Cardiac muscle cell (in vitro differentiated cells and primary cell): ENCODE measurements around the gene TMEM87B. TPM values are rescaled to one million over a fixed set of nuclear protein-coding genes. Genes with fewer than 3 reads are reported as not detected.

Experiments
- DNase-seq, 2 donors: peaks; one replicate each; pipeline versions ENCODE4 v3.0.0 to v3.0.0-alpha.2; 2010 to 2017; ENCODE audit warnings: low read depth in 1 of 2, low spot score in 1 of 2
- H3K27ac ChIP-seq: fragments of 200-600 bp; sonication (generic); 2 replicates; pipeline ENCODE4 v1.5.1; 2016
- H3K27me3 ChIP-seq: fragments of 200-600 bp; sonication (generic); 2 replicates; pipeline ENCODE4 v1.6.0; 2016; ENCODE audit warnings: control low read depth
- H3K36me3 ChIP-seq: fragments of 200-600 bp; sonication (generic); 2 replicates; pipeline ENCODE4 v1.5.1; 2016; ENCODE audit warnings: control low read depth
- H3K4me1 ChIP-seq: fragments of 200-600 bp; sonication (generic); 2 replicates; pipeline ENCODE4 v1.8.1; 2017; ENCODE audit warnings: low read depth, mild to moderate bottlenecking, mixed run types
- H3K4me3 ChIP-seq: fragments of 200-600 bp; sonication (generic); 2 replicates; pipeline ENCODE4 v1.5.1; 2016; ENCODE audit warnings: mild to moderate bottlenecking
- H3K9me3 ChIP-seq: fragments of 200-600 bp; sonication (generic); 2 replicates; pipeline ENCODE4 v1.5.1; 2017; ENCODE audit warnings: low read depth, mild to moderate bottlenecking, control low read depth
- polyA plus RNA-seq: library from polyadenylated mRNA; unstranded; fragments of >200 nt; fragmentation: Nextera tagmentation; extraction: Ambion mirVana; gene quantifications from 2 replicates; pipeline ENCODE4 v1.2.1, GENCODE V29; 2016
- total RNA-seq: library from RNA; depleted of rRNA; stranded (reverse); fragments of >200 nt; gene quantifications from 2 replicates; pipeline ENCODE4 v1.2.3, GENCODE V29; 2016
- TF ChIP-seq, protein P1 (sequence below): IDR thresholded peaks from 2 replicates; pipeline ENCODE4 v1.5.1; 2012; ENCODE audit warnings: low read depth, mild to moderate bottlenecking, low read length

Gene TMEM87B
- total and polyA plus RNA-seq, 2 experiments from 2014 or later = 7.3 to 12.1 TPM

DNA sequence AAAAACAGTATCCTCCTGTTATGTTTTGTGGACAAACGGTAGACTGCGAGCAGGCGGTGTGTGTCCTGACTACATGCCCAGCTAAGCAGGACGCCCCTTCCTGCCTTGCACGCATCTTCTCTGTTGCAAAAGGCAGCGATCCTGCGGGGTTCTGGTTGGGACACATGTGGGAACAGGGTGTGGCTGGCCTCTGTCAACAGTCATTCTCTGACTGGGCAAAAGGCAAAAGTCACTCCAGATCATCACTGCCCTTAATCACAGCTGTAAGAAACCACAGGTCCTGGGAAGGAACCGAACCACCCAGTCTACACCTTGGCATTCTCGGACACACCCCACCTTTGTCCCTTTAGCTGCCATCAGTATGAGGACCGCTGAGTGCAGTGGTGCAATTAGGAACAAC, 44.3 kb upstream of the TMEM87B start:
- Histone ChIP-seq H3K4me3 (no peak overlapping the region), H3K4me1 (no peaks in the 10 kb centered on the region), H3K36me3 (peaks cover 6% of the 10 kb centered on the region), H3K27me3 (no peaks in the 10 kb centered on the region), H3K27ac (no peak overlapping the region), H3K9me3 (no peaks in the 10 kb centered on the region)
- TF ChIP-seq, protein P1, sequence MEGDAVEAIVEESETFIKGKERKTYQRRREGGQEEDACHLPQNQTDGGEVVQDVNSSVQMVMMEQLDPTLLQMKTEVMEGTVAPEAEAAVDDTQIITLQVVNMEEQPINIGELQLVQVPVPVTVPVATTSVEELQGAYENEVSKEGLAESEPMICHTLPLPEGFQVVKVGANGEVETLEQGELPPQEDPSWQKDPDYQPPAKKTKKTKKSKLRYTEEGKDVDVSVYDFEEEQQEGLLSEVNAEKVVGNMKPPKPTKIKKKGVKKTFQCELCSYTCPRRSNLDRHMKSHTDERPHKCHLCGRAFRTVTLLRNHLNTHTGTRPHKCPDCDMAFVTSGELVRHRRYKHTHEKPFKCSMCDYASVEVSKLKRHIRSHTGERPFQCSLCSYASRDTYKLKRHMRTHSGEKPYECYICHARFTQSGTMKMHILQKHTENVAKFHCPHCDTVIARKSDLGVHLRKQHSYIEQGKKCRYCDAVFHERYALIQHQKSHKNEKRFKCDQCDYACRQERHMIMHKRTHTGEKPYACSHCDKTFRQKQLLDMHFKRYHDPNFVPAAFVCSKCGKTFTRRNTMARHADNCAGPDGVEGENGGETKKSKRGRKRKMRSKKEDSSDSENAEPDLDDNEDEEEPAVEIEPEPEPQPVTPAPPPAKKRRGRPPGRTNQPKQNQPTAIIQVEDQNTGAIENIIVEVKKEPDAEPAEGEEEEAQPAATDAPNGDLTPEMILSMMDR = no peak
- no peak for DNase-seq

DNA sequence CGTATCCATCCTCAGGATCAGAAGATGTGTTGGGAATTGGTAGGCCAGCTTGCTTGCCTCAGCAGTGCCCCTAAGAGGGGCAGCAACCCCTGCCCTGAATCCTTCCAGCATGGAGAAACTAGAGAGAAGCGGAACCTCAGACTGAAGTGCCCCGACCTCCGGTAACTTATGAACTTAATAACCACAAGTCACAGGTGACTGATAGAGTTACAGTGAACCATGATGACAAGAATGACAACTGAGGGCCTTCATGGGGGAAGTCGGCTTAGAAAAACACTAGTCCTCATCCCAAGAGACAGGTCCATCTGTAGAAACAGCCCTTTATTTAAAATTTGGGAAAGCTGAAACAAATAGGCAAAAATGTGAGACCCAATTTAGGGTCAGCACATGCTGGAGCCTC, 42.5 kb upstream of the TMEM87B start:
- no peak overlapping the region for H3K4me3 ChIP-seq
- no peaks in the 10 kb centered on the region for H3K27me3 ChIP-seq
- no peaks in the 10 kb centered on the region for H3K9me3 ChIP-seq
- DNase-seq = no peak
- no peaks in the 10 kb centered on the region for H3K4me1 ChIP-seq
- H3K27ac ChIP-seq = no peak overlapping the region
- TF ChIP-seq, protein P1 = no peak
- H3K36me3 ChIP-seq = peaks cover 6% of the 10 kb centered on the region

DNA sequence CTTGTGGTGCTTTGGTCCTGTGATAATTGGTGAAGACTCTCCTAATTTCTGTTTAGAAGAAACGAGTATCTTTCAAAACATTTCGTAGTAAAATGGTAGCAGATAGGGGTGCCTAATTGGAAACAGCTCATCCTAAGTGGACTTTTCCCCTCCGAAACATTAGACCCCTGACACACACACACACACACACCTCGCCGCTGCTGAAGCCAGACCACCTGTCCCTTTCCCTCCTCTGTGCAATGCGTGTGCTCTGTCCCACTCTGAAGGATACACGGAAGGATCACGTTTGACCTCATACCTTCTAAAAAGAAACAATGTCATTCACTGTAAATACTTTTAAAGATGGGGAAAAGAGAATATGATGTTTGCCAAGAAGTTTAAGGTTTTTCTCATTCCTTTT, 36.2 kb upstream of the TMEM87B start:
- no peaks in the 10 kb centered on the region for H3K27me3 ChIP-seq
- H3K4me3 ChIP-seq = no peak overlapping the region
- no peaks in the 10 kb centered on the region for H3K4me1 ChIP-seq
- H3K27ac ChIP-seq = no peak overlapping the region
- H3K9me3 ChIP-seq = no peaks in the 10 kb centered on the region
- no peak for DNase-seq
- no peaks in the 10 kb centered on the region for H3K36me3 ChIP-seq
- TF ChIP-seq, protein P1 = no peak

DNA sequence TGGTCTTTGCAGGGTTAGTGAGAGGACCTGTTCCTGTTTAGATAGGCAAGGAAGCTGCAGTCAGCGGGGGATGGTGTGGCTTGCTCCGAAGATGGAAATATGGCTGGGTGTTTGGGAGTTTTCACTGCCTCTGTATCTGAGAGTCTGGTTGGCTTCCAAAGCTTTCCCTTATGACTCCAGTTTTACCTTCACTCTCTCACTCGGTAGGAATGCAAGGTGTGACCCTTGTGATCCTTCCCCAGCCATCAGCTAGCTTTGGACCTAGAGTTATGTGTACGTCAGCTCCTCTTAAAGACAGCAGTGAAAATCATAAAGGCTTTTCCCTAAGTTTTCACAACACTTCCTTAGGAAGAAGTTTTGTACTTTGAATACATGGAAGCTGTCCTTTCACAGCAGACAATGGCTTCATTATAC, 35.5 kb upstream of the TMEM87B start:
- no peaks in the 10 kb centered on the region for H3K4me1 ChIP-seq
- no peaks in the 10 kb centered on the region for H3K36me3 ChIP-seq
- H3K9me3 ChIP-seq = no peaks in the 10 kb centered on the region
- no peak overlapping the region for H3K4me3 ChIP-seq
- TF ChIP-seq, protein P1 = no peak
- H3K27ac ChIP-seq = no peak overlapping the region
- H3K27me3 ChIP-seq = no peaks in the 10 kb centered on the region
- DNase-seq = no peak

DNA sequence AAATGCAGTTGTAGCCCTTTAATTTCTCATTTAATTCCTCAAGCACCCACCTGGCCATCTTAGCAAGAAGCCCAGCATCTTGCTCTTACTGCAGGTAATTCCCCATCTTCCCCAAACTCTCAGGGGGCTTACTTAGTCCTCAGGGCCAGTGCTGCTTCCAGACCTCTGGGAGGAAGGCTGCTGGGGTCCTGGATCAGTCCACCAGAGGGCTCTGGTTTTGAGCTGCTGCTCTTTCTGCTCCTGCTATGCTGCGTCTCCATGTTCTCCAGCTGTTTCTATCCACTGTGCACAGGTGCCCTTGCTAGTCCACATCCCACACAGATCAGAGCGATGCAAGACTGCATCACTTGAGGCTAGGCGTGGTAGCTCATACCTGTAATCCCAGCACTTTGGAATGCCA, 34.5 kb upstream of the TMEM87B start:
- Histone ChIP-seq H3K4me1 (no peaks in the 10 kb centered on the region), H3K27me3 (no peaks in the 10 kb centered on the region), H3K36me3 (no peaks in the 10 kb centered on the region), H3K9me3 (no peaks in the 10 kb centered on the region), H3K27ac (no peak overlapping the region), H3K4me3 (no peak overlapping the region)
- peak in 1 of 2 donors; percentile 8 for DNase-seq
- TF ChIP-seq, protein P1 = peak; percentile 22

DNA sequence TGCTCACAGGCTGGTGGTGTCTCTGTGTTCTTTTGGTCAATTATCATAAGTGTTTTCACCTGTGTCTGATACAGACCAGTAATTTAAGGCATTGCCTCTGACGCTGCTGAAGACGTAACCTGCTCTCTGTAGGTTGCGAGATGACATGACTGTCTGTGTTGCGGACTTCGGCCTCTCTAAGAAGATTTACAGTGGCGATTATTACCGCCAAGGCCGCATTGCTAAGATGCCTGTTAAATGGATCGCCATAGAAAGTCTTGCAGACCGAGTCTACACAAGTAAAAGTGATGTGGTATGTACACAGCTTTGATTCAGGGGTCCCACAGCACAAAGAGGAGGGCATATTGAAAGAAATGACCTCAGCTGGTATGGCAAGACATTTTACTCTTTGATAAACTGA, 33.8 kb upstream of the TMEM87B start:
- Histone ChIP-seq H3K4me3 (no peak overlapping the region), H3K9me3 (no peaks in the 10 kb centered on the region), H3K27me3 (no peaks in the 10 kb centered on the region), H3K4me1 (no peaks in the 10 kb centered on the region), H3K27ac (no peak overlapping the region), H3K36me3 (no peaks in the 10 kb centered on the region)
- TF ChIP-seq, protein P1 = no peak
- DNase-seq = no peak
